K562 (cell line): ENCODE measurements around the gene MCM6. TPM values are rescaled to one million over a fixed set of nuclear protein-coding genes. Genes with fewer than 3 reads are reported as not detected.
A peak's percentile ranks its signal among the peaks of the same experiment; 100 is the strongest.

Source experiments
- ATAC-seq: fragments of 200-7000 bp; cut with Tn5 transposase; 3 replicates; pipeline ENCODE4 v1.9.1; 2020; ENCODE audit warnings: moderate library complexity
- BruUV-seq: library from RNA; stranded (reverse); fragments of 400-500 nt; replicated peaks from 2 replicates; lab custom pipeline; 2021; lab: Mats Ljungman, UMichigan
- CTCF ChIA-PET: fragments of 300-600 bp; formaldehyde crosslinking; extraction: SDS; loops from one replicate; lab custom pipeline; 2021; ENCODE audit warnings: low intra/inter-chr PET ratio; lab: Yijun Ruan, JAX
- POLR2A ChIA-PET: fragments of 300-600, 350-650 bp; sonication (Branson Sonifier 250); formaldehyde crosslinking; extraction: SDS; loops from one replicate; lab custom pipeline; 2021; ENCODE audit warnings: antibody characterized with exemption, inconsistent platforms; lab: Yijun Ruan, JAX
- DNase-seq, 4 experiments: peaks; one replicate each; pipeline versions ENCODE4 v3.0.0 to v3.0.0-alpha.2; 2011 to 2018; ENCODE audit warnings: low spot score in 3 of 4, mixed read lengths in 3 of 4; ENCODE audit errors: extremely low read depth in 1 of 4
- FAIRE-seq: peaks from 2 replicates; lab custom pipeline; 2011; peaks lifted over from hg19 to GRCh38; lab: Jason Lieb, UNC
- H2AFZ ChIP-seq: 2 replicates; pipeline ENCODE4 v1.6.0; 2011; ENCODE audit warnings: low read depth, low read length, control low read depth, inconsistent platforms
- H3K27ac ChIP-seq: fragments of 200-600 bp; 3 replicates; pipeline ENCODE4 v1.8.0; 2011; ENCODE audit warnings: low read depth, mild to moderate bottlenecking, control low read depth, inconsistent platforms, low read length, moderate library complexity, mixed read lengths; ENCODE audit errors: extremely low read depth
- H3K27me3 ChIP-seq, 2 experiments: fragments of 300-600 bp in 1 of 2; 2 replicates in 1 of 2; 3 replicates in 1 of 2; pipeline versions ENCODE4 v1.6.0 to v1.8.0; 2011; ENCODE audit warnings: inconsistent platforms in 2 of 2, low read length in 2 of 2, mild to moderate bottlenecking in 1 of 2, mixed read lengths in 1 of 2, moderate library complexity in 1 of 2; ENCODE audit not compliant: control insufficient read depth in 2 of 2, insufficient read depth in 2 of 2
- H3K36me3 ChIP-seq: fragments of 300-600 bp; 3 replicates; pipeline ENCODE4 v1.8.0; 2011; ENCODE audit warnings: mild to moderate bottlenecking, low read length, inconsistent platforms; ENCODE audit not compliant: control insufficient read depth, insufficient read depth
- H3K4me1 ChIP-seq, 2 experiments: fragments of 200-600 bp in 1 of 2; replicated peaks in 1 of 2; 2 replicates in 1 of 2; 3 replicates in 1 of 2; pipeline versions ENCODE4 v1.5.1 to v1.8.0; 2011; ENCODE audit warnings: inconsistent platforms in 2 of 2, low read length in 2 of 2, mild to moderate bottlenecking in 1 of 2, mixed read lengths in 1 of 2, moderate library complexity in 1 of 2; ENCODE audit not compliant: control insufficient read depth in 2 of 2, insufficient read depth in 2 of 2
- H3K4me2 ChIP-seq: 2 replicates; pipeline ENCODE4 v1.6.1; 2011; ENCODE audit warnings: low read length, control low read depth, inconsistent platforms, mixed read lengths; ENCODE audit not compliant: insufficient read depth
- H3K4me3 ChIP-seq: fragments of 200-600 bp; sonication (generic), shearing (Covaris generic); 2 replicates; pipeline ENCODE4 v1.5.1; 2016; ENCODE audit warnings: control low read depth, inconsistent platforms
- H3K79me2 ChIP-seq: fragments of 200-600 bp; 3 replicates; pipeline ENCODE4 v1.8.0; 2011; ENCODE audit warnings: low read length, inconsistent platforms; ENCODE audit not compliant: control insufficient read depth, insufficient read depth
- H3K9ac ChIP-seq, 2 experiments: 2 replicates each; pipeline versions ENCODE4 v1.6.0 to v1.6.1; 2011; ENCODE audit warnings: low read depth in 2 of 2, low read length in 2 of 2, control low read depth in 1 of 2, inconsistent platforms in 1 of 2, mild to moderate bottlenecking in 1 of 2, mixed read lengths in 1 of 2; ENCODE audit not compliant: insufficient read depth in 1 of 2
- H3K9me1 ChIP-seq: one replicate; pipeline ENCODE4 v1.6.0; 2011; ENCODE audit warnings: inconsistent platforms, mild to moderate bottlenecking, low read length, moderate library complexity; ENCODE audit not compliant: control insufficient read depth, insufficient read depth
- H3K9me3 ChIP-seq: replicated peaks from 2 replicates; pipeline ENCODE4 v1.5.1; 2011; ENCODE audit warnings: low read depth, low read length, inconsistent platforms; ENCODE audit not compliant: control insufficient read depth, insufficient read depth
- H4K20me1 ChIP-seq: replicated peaks from 2 replicates; pipeline ENCODE4 v1.6.1; 2011; ENCODE audit warnings: low read length, inconsistent platforms, mixed read lengths; ENCODE audit not compliant: control insufficient read depth, insufficient read depth
- ATF3 ChIP-seq, 2 experiments: fragments of 450-650 bp in 1 of 2; sonication (generic) in 1 of 2; formaldehyde crosslinking in 1 of 2; IDR thresholded peaks in 1 of 2; conservative IDR thresholded peaks in 1 of 2; 2 replicates each; pipeline versions ENCODE4 v1.6.1 to v1.8.1; 2016 to 2023; ENCODE audit warnings: mild to moderate bottlenecking in 2 of 2, moderate library complexity in 2 of 2, inconsistent platforms in 1 of 2, missing genetic modification reagents in 1 of 2
- BCOR ChIP-seq: fragments of 450-650 bp; IDR thresholded peaks from 2 replicates; pipeline ENCODE4 v1.6.1; 2016
- CHCHD3 ChIP-seq: fragments of 250-450 bp; sonication (Bioruptor Pico); IDR thresholded peaks from 2 replicates; pipeline ENCODE4 v2.1.2; 2022; ENCODE audit warnings: mild to moderate bottlenecking
- KDM1A ChIP-seq, 2 experiments: fragments of 450-650 bp; IDR thresholded peaks; 2 replicates each; pipeline ENCODE4 v1.6.1; 2016; ENCODE audit warnings: mild to moderate bottlenecking in 2 of 2
- NEUROD1 ChIP-seq: fragments of 150-350 bp; IDR thresholded peaks from 2 replicates; pipeline ENCODE4 v1.6.1; 2014; ENCODE audit warnings: borderline replicate concordance, low read length, low read depth; ENCODE audit not compliant: partially characterized antibody
- RBM25 ChIP-seq: fragments of 200-400 bp; formaldehyde crosslinking; IDR thresholded peaks from 2 replicates; pipeline ENCODE4 v1.6.1; 2018; ENCODE audit warnings: low read length, low read depth, moderate library complexity; ENCODE audit not compliant: severe bottlenecking
- ZNF146 ChIP-seq: IDR thresholded peaks from one replicate; pipeline ENCODE4 v1.6.1; 2018; ENCODE audit warnings: missing compliant biosample characterization; ENCODE audit not compliant: unreplicated experiment
- WGBS: fragments of 100-300 bp; shearing (Covaris generic); methylation state at CpG from one replicate; pipeline ENCODE4 v1.1.6; 2016; ENCODE audit warnings: low coverage, mixed read lengths; ENCODE audit not compliant: insufficient coverage; ENCODE audit errors: missing lambda C conversion rate; 5-methylcytosine and 5-hydroxymethylcytosine counted together
- in situ Hi-C: fragments of 300-500 bp; cut with MboI; formaldehyde crosslinking; loops from 4 replicates; pipeline ENCODE4 v1.15.0; 2018; ENCODE audit warnings: inconsistent platforms, mixed read lengths
- intact Hi-C: fragments of 100-400 bp; cut with micrococcal nuclease; formaldehyde crosslinking; loops from 2 replicates; pipeline ENCODE4 v1.14.2; 2022
- polyA plus RNA-seq, 8 experiments: library from polyadenylated mRNA; depleted of rRNA in 4 of 8; stranded (reverse) in 5 of 8; unstranded in 3 of 8; fragments of >200 nt; fragmentation: Nextera tagmentation in 2 of 8; fragmentation: Illumina TruSeq in 1 of 8; extraction: Ambion mirVana in 2 of 8; extraction: Trizol in 1 of 8; gene quantifications; 2 replicates each; pipeline versions ENCODE4 v1.2.1 to v1.2.3, GENCODE V29; 2011 to 2014; ENCODE audit warnings: inconsistent platforms in 1 of 8, missing spikeins in 1 of 8
- total RNA-seq, 7 experiments: library from RNA; depleted of rRNA in 6 of 7; stranded (reverse); fragments of >200 nt in 6 of 7; fragmentation: Illumina TruSeq in 2 of 7; extraction: Trizol in 2 of 7; gene quantifications; 2 replicates each; pipeline versions ENCODE4 v1.2.1 to v1.2.3, GENCODE V29; 2011 to 2021; ENCODE audit warnings: low replicate concordance in 1 of 7

MCM6 gene
- total and polyA plus RNA-seq, 9 of the 15 experiments (the other 6 are each of a cell fraction or from before 2014, with no cell fraction given), result 42.6 to 133 (median 82.4) TPM

GRCh38 chr2:135802350-135802749, 73.9 kb downstream of the MCM6 start:
- DNase-seq (no peak), FAIRE-seq (no peak), ATAC-seq (no peak)
- H3K9me3 ChIP-seq, result peaks cover 6% of the 10 kb centered on the region
- POLR2A ChIA-PET, result interaction anchor here (0.6 kb wide), 1 partner anchor 69 kb away, joined by 3 read pairs; no protein-coding TSS in a partner anchor
- H3K36me3 ChIP-seq, result no peaks in the 10 kb centered on the region
- no peak overlapping the region for H3K4me2 ChIP-seq
- BruUV-seq, result no TSS peak
- H2AFZ ChIP-seq, result no peak overlapping the region
- H3K4me3 ChIP-seq, result no peak overlapping the region
- peaks cover 0 to 3% of the 10 kb centered on the region in 2 experiments; a peak in 2 of 5 replicates for H3K4me1 ChIP-seq
- intact Hi-C loops (no loop called here), in situ Hi-C loops (no loop called here)
- H3K9me1 ChIP-seq, result no peaks in the 10 kb centered on the region
- 0 out of 2 replicates have a peak, but pooled peaks cover 3% of the 10 kb centered on the region for H4K20me1 ChIP-seq
- peaks cover 9 to 21% of the 10 kb centered on the region in 2 experiments; a peak in 3 of 5 replicates for H3K27me3 ChIP-seq
- TF ChIP-seq ATF3 (IDR thresholded peaks at IDR 0.05) (peak; percentile 26; the same call in 1 of the 2 replicates), ATF3 (CRISPR knock-in tag; conservative IDR thresholded peaks at IDR 0.05) (no peak), RBM25 (peak; percentile 28), NEUROD1 (no peak), CHCHD3 (CRISPR knock-in tag) (no peak), BCOR (peak; percentile 74), ZNF146 (CRISPR knock-in tag) (peak; percentile 96), KDM1A (IDR thresholded peaks at IDR 0.05) (peak in 1 of 2 experiments; percentile 35; a peak in 1 of 4 replicates)
- CTCF ChIA-PET, result no interaction called here
- WGBS, result 3% methylated on average over 3 of the region's 3 CpGs
- no peak overlapping the region for H3K9ac ChIP-seq
- no peak overlapping the region for H3K27ac ChIP-seq
- H3K79me2 ChIP-seq, result no peaks in the 10 kb centered on the region
